Hepatocyte (in vitro differentiated cells): Measurements from ENCODE around the gene CEP131.

Source experiments
- EZH2 ChIP-seq: fragments of 200-600 bp; sonication (generic); IDR thresholded peaks from 2 replicates; pipeline ENCODE4 v1.6.1; 2016; ENCODE audit warnings: antibody characterized with exemption, mild to moderate bottlenecking, borderline replicate concordance
- EZH2phosphoT487 ChIP-seq: fragments of 200-600 bp; sonication (generic); IDR thresholded peaks from one replicate; pipeline ENCODE4 v1.6.1; 2018; ENCODE audit warnings: antibody characterized with exemption, mild to moderate bottlenecking, low read depth, moderate library complexity; ENCODE audit not compliant: unreplicated experiment, severe bottlenecking
- TF ChIP-seq, protein P1 (sequence below): fragments of 200-600 bp; sonication (generic); IDR thresholded peaks from 2 replicates; pipeline ENCODE4 v1.5.1; 2016; ENCODE audit warnings: antibody characterized with exemption, mild to moderate bottlenecking; ENCODE audit not compliant: poor library complexity

DNA sequence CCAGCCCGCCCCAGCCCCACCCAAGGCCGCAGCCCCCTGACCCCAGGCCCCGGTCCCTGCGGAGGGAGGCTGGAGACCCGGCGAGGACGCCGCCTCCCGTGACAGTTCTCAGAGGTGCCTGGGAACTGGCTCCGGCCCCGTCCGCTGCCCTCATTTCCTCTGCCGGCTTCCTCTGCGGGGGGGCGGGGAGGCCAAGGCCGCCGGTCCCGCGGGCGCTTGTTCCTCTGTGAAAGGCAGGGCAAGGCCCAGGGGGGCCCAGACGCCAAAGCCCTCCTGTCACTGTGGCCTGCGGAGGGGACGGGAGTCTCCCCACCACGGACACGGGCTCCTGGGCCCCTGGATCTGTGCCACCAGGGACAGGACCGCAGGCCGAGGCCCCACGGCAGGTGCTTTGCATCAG lies 62.5 kb downstream of the CEP131 start:
- TF ChIP-seq, protein P1, sequence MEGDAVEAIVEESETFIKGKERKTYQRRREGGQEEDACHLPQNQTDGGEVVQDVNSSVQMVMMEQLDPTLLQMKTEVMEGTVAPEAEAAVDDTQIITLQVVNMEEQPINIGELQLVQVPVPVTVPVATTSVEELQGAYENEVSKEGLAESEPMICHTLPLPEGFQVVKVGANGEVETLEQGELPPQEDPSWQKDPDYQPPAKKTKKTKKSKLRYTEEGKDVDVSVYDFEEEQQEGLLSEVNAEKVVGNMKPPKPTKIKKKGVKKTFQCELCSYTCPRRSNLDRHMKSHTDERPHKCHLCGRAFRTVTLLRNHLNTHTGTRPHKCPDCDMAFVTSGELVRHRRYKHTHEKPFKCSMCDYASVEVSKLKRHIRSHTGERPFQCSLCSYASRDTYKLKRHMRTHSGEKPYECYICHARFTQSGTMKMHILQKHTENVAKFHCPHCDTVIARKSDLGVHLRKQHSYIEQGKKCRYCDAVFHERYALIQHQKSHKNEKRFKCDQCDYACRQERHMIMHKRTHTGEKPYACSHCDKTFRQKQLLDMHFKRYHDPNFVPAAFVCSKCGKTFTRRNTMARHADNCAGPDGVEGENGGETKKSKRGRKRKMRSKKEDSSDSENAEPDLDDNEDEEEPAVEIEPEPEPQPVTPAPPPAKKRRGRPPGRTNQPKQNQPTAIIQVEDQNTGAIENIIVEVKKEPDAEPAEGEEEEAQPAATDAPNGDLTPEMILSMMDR = no peak
- TF ChIP-seq EZH2phosphoT487 (no peak), EZH2 (no peak)
